Skin of body (tissue), 2 donors: ENCODE results near the gene LBHD1. TPM values are rescaled to one million over a fixed set of nuclear protein-coding genes. Genes with fewer than 3 reads are reported as not detected.
"Not testable (repeated sequence)": the region's sequence is repeated elsewhere in the genome, so short reads cannot be mapped to it uniquely, and the experiment has no call there.

Experiments
- DNase-seq: peaks from one replicate; lab custom pipeline; 2025; lab: John Stamatoyannopoulos, UW
- total RNA-seq: library from RNA; depleted of rRNA; stranded (reverse); fragments of >200 nt; gene quantifications from one replicate; pipeline ENCODE4 v1.2.3, GENCODE V29; 2014

Gene LBHD1
- total RNA-seq, 1 donor from 2014 or later = 6.4 TPM

- DNase-seq = peak; percentile 25
These were observed 22.5 kb upstream of the LBHD1 start for GRCh38 chr11:62694455-62695167.

- DNase-seq = not testable (repeated sequence)
These were observed 21.6 kb upstream of the LBHD1 start for GRCh38 chr11:62693624-62694023.

GRCh38 chr11:62689421-62690183 is 17.5 kb upstream of the LBHD1 start, which contains the start of gene LRRN4CL:
Gene LRRN4CL (minus strand): TSS chr11:62689530. CDS start chr11:62688508, 1,022 bp downstream.
- peak; percentile 93 for DNase-seq

GRCh38 chr11:62688491-62688890 is 16.4 kb upstream of the LBHD1 start:
- DNase-seq = peak; percentile 63

GRCh38 chr11:62687508-62688396 is 15.7 kb upstream of the LBHD1 start:
- no peak for DNase-seq

- DNase-seq = no peak
These were observed 10.5 kb upstream of the LBHD1 start for GRCh38 chr11:62682518-62682917.

GRCh38 chr11:62680825-62681240 is 8.8 kb upstream of the LBHD1 start:
- peak; percentile 76 for DNase-seq

- peak; percentile 92 for DNase-seq
These were observed 7.0 kb upstream of the LBHD1 start, which contains the start of gene UBXN1 for GRCh38 chr11:62678770-62679696. Gene UBXN1 (minus strand): TSS chr11:62679073. CDS start chr11:62678923, 150 bp downstream.

GRCh38 chr11:62678433-62678769 is 6.3 kb upstream of the LBHD1 start:
- DNase-seq = no peak

GRCh38 chr11:62677714-62678113 is 5.6 kb upstream of the LBHD1 start:
- DNase-seq = no peak

- no peak for DNase-seq
These were observed 5.1 kb upstream of the LBHD1 start for GRCh38 chr11:62677156-62677555.

- DNase-seq = no peak
These were observed 4.6 kb upstream of the LBHD1 start for GRCh38 chr11:62676698-62677097.

- DNase-seq = not testable (repeated sequence)
These were observed 3.3 kb upstream of the LBHD1 start for GRCh38 chr11:62675415-62675814.

- no peak for DNase-seq
These were observed 1.1 kb upstream of the LBHD1 start for GRCh38 chr11:62673196-62673525.

GRCh38 chr11:62671236-62671607 is 845 bp downstream of the LBHD1 start:
- no peak for DNase-seq

- no peak for DNase-seq
These were observed 2.5 kb downstream of the LBHD1 start for GRCh38 chr11:62669420-62670161.

GRCh38 chr11:62667460-62667859 is 4.6 kb downstream of the LBHD1 start:
- DNase-seq = no peak

GRCh38 chr11:62666259-62666926 is 5.7 kb downstream of the LBHD1 start:
- no peak for DNase-seq

GRCh38 chr11:62665599-62666258 is 6.3 kb downstream of the LBHD1 start:
- DNase-seq = no peak
